Liver (tissue), 2 donors: ENCODE data around the gene GPR4.

ENCODE experiments used
- FOXA2 ChIP-seq: IDR thresholded peaks from 2 replicates; pipeline ENCODE4 v1.6.1; 2016; ENCODE audit warnings: antibody characterized with exemption
- TF ChIP-seq, protein P1 (sequence below): IDR thresholded peaks from 2 replicates; pipeline ENCODE4 v1.6.1; 2016; ENCODE audit warnings: antibody characterized with exemption
- TF ChIP-seq, protein P2 (sequence below): fragments of 150-350 bp; IDR thresholded peaks from 2 replicates; pipeline ENCODE4 v1.5.1; 2017; ENCODE audit warnings: improper control_type of control experiment, low read depth, low read length; ENCODE audit not compliant: missing input control
- donor health status: healthy.

DNA sequence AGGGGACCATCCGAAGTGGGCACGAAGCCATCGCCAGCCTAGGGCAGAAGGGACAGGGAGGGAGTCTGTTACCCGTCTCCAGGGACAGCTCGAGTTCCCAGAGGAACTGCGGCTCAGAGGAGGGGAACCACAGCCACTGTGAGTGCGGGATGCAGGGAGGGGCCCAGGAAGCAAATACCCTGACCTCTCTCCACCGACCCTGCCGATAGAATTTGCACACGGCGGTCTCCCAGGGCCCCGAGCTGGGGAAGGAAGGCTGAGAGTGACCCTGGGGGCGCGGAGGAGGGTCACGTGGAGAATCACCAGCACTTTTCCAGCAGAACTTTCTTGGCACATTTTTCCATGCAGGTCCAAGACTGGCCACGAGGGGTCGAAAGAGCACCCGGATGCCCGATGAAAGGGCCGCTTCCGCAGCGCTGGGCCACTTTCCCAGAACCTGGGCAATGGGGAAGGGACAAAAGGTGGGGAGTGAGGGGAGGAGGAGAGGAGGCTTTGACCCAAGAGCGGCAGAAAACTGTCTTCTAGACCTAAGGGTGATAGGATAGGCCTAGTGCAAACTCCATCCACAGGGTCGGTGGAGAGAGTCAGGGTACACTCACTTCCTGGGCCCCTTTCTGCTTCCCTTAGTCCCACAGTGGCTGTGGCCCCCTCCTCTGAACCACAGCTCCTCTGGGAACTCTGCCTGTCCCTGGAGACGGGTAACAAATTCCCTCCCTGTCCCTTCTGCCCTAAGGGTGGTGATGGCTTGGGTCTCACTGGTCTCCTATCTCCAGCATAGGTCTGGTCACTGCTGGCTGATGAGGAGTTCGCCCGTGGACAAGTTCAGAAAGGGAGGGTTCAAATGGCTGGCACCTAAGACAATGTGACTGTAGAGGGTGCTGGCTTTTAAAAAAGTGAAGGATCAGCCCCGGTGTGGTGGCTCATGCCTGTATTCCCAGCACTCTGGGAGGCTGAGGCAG is 5.3 kb upstream of the GPR4 start:
- no peak for TF ChIP-seq FOXA2
- TF ChIP-seq, protein P1, sequence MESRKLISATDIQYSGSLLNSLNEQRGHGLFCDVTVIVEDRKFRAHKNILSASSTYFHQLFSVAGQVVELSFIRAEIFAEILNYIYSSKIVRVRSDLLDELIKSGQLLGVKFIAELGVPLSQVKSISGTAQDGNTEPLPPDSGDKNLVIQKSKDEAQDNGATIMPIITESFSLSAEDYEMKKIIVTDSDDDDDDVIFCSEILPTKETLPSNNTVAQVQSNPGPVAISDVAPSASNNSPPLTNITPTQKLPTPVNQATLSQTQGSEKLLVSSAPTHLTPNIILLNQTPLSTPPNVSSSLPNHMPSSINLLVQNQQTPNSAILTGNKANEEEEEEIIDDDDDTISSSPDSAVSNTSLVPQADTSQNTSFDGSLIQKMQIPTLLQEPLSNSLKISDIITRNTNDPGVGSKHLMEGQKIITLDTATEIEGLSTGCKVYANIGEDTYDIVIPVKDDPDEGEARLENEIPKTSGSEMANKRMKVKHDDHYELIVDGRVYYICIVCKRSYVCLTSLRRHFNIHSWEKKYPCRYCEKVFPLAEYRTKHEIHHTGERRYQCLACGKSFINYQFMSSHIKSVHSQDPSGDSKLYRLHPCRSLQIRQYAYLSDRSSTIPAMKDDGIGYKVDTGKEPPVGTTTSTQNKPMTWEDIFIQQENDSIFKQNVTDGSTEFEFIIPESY: no peak
- TF ChIP-seq, protein P2, sequence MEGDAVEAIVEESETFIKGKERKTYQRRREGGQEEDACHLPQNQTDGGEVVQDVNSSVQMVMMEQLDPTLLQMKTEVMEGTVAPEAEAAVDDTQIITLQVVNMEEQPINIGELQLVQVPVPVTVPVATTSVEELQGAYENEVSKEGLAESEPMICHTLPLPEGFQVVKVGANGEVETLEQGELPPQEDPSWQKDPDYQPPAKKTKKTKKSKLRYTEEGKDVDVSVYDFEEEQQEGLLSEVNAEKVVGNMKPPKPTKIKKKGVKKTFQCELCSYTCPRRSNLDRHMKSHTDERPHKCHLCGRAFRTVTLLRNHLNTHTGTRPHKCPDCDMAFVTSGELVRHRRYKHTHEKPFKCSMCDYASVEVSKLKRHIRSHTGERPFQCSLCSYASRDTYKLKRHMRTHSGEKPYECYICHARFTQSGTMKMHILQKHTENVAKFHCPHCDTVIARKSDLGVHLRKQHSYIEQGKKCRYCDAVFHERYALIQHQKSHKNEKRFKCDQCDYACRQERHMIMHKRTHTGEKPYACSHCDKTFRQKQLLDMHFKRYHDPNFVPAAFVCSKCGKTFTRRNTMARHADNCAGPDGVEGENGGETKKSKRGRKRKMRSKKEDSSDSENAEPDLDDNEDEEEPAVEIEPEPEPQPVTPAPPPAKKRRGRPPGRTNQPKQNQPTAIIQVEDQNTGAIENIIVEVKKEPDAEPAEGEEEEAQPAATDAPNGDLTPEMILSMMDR: peak; percentile 87
